ENCODE measurements around the gene DGKG. TPM values are rescaled to one million over a fixed set of nuclear protein-coding genes. Genes with fewer than 3 reads are reported as not detected.

The DGKG gene
- polyA plus RNA-seq, 1 of the 3 experiments (the other 2 are of a cell fraction), result 0.12 TPM

GRCh38 chr3:186194451-186194811 is 167.6 kb downstream of the DGKG start:
- Histone ChIP-seq H3K4me3 (ENCODE audit: low read depth in 2 of 2, low read length in 1 of 2) (no peak overlapping the region), H3K9me3 (no peaks in the 10 kb centered on the region), H3K27me3 (ENCODE audit: insufficient read depth) (0 out of 2 replicates have a peak, but pooled peaks cover 9% of the 10 kb centered on the region), H2AFZ (ENCODE audit: low read depth) (no peak overlapping the region), H3F3A (replicated peaks; ENCODE audit: insufficient read depth) (no peaks in the 10 kb centered on the region), H3K27ac (ENCODE audit: low read depth in 2 of 2, low read length in 1 of 2) (no peak overlapping the region), H3K4me2 (no peak overlapping the region), H4K20me1 (ENCODE audit: insufficient read depth) (no peaks in the 10 kb centered on the region), H3K9ac (no peak overlapping the region), H3K9me2 (no peaks in the 10 kb centered on the region), H3K79me2 (ENCODE audit: insufficient read depth) (no peaks in the 10 kb centered on the region), H3K36me3 (replicated peaks in 1 of 2; ENCODE audit: control insufficient read depth in 1 of 2, insufficient read depth in 2 of 2, low read length in 1 of 2) (no peaks in the 10 kb centered on the region), H3K4me1 (ENCODE audit: control insufficient read depth in 1 of 2, insufficient read depth in 2 of 2, low read depth in 1 of 2, low read length in 1 of 2) (no peaks in the 10 kb centered on the region)
- no peak for DNase-seq
- WGBS (ENCODE audit: low lambda C conversion rate), result 76% methylated on average over 10 of the region's 10 CpGs
- POLR2A ChIA-PET, result no interaction called here
- CTCF ChIA-PET, result no interaction called here
- TF ChIP-seq, protein P1, sequence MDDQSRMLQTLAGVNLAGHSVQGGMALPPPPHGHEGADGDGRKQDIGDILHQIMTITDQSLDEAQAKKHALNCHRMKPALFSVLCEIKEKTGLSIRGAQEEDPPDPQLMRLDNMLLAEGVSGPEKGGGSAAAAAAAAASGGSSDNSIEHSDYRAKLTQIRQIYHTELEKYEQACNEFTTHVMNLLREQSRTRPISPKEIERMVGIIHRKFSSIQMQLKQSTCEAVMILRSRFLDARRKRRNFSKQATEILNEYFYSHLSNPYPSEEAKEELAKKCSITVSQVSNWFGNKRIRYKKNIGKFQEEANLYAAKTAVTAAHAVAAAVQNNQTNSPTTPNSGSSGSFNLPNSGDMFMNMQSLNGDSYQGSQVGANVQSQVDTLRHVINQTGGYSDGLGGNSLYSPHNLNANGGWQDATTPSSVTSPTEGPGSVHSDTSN (IDR thresholded peaks at IDR 0.05), result no peak
- TF ChIP-seq GABPA (IDR thresholded peaks at IDR 0.05; ENCODE audit: low read depth) (no peak), NRF1 (IDR thresholded peaks at IDR 0.05; ENCODE audit: low read depth, low read length) (no peak), EZH2phosphoT487 (IDR thresholded peaks at IDR 0.05; ENCODE audit: borderline replicate concordance, low read depth) (no peak), RFX5 (IDR thresholded peaks at IDR 0.05; ENCODE audit: low read length) (no peak), NFIC (IDR thresholded peaks at IDR 0.05; ENCODE audit: borderline replicate concordance) (no peak), CHD2 (IDR thresholded peaks at IDR 0.05; ENCODE audit: low read length, partially characterized antibody) (no peak), JUND (IDR thresholded peaks at IDR 0.05) (no peak), TEAD4 (IDR thresholded peaks at IDR 0.05; ENCODE audit: borderline replicate concordance, insufficient read depth) (no peak), MXI1 (IDR thresholded peaks at IDR 0.05; ENCODE audit: low read depth, low read length) (no peak), RCOR1 (IDR thresholded peaks at IDR 0.05; ENCODE audit: low read length) (no peak), ELF1 (IDR thresholded peaks at IDR 0.05) (no peak)
- TF ChIP-seq, protein P2, sequence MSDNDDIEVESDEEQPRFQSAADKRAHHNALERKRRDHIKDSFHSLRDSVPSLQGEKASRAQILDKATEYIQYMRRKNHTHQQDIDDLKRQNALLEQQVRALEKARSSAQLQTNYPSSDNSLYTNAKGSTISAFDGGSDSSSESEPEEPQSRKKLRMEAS (IDR thresholded peaks at IDR 0.05; ENCODE audit: low read depth), result no peak
- TF ChIP-seq, protein P3, sequence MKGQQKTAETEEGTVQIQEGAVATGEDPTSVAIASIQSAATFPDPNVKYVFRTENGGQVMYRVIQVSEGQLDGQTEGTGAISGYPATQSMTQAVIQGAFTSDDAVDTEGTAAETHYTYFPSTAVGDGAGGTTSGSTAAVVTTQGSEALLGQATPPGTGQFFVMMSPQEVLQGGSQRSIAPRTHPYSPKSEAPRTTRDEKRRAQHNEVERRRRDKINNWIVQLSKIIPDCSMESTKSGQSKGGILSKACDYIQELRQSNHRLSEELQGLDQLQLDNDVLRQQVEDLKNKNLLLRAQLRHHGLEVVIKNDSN (IDR thresholded peaks at IDR 0.05; ENCODE audit: borderline replicate concordance, low read depth), result no peak
- TF ChIP-seq, protein P4, sequence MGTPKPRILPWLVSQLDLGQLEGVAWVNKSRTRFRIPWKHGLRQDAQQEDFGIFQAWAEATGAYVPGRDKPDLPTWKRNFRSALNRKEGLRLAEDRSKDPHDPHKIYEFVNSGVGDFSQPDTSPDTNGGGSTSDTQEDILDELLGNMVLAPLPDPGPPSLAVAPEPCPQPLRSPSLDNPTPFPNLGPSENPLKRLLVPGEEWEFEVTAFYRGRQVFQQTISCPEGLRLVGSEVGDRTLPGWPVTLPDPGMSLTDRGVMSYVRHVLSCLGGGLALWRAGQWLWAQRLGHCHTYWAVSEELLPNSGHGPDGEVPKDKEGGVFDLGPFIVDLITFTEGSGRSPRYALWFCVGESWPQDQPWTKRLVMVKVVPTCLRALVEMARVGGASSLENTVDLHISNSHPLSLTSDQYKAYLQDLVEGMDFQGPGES (IDR thresholded peaks at IDR 0.05; ENCODE audit: low read depth, low read length), result no peak
